Measurements from ENCODE around the gene EDRF1.

- no peak for TF ChIP-seq EZH2 (IDR thresholded peaks at IDR 0.05; ENCODE audit: borderline replicate concordance, low read length)
- TF ChIP-seq CTCF (conservative IDR thresholded peaks at IDR 0.05 in 1 of 2, IDR thresholded peaks at IDR 0.05 in 1 of 2; ENCODE audit: extremely low read depth in 1 of 2, insufficient read depth in 1 of 2, low read depth in 1 of 2, low read length in 2 of 2) = no peak
Measured at GRCh38 chr10:125744909-125745308, 25.4 kb downstream of the EDRF1 start.
